Liver (tissue), 9 donors: ENCODE measurements around the gene YDJC. TPM values are rescaled to one million over a fixed set of nuclear protein-coding genes. Genes with fewer than 3 reads are reported as not detected.
"Not testable (repeated sequence)": the region's sequence is repeated elsewhere in the genome, so short reads cannot be mapped to it uniquely, and the experiment has no call there.

ENCODE experiments used
- DNase-seq: peaks from one replicate; pipeline ENCODE4 v3.0.0-alpha.2; 2017; ENCODE audit warnings: low spot score
- H3K27ac ChIP-seq, 2 donors: one replicate each; pipeline ENCODE4 v1.7.0; 2013; ENCODE audit warnings: inconsistent platforms in 2 of 2, low read length in 2 of 2, control low read depth in 1 of 2, low read depth in 1 of 2, mild to moderate bottlenecking in 1 of 2
- H3K27me3 ChIP-seq, 4 donors: one replicate each; pipeline versions ENCODE4 v1.6.1 to v1.7.0; 2013; ENCODE audit warnings: low read length in 3 of 4, inconsistent platforms in 1 of 4, mild to moderate bottlenecking in 1 of 4, moderate library complexity in 1 of 4; ENCODE audit not compliant: control insufficient read depth in 4 of 4, insufficient read depth in 4 of 4
- H3K36me3 ChIP-seq, 4 donors: one replicate each; pipeline versions ENCODE4 v1.6.1 to v1.7.0; 2013; ENCODE audit warnings: low read length in 3 of 4, mild to moderate bottlenecking in 3 of 4, low read depth in 1 of 4, moderate library complexity in 1 of 4; ENCODE audit not compliant: control insufficient read depth in 4 of 4, insufficient read depth in 3 of 4
- H3K4me1 ChIP-seq, 4 donors: one replicate each; pipeline versions ENCODE4 v1.6.1 to v1.7.0; 2013; ENCODE audit warnings: low read length in 3 of 4, mild to moderate bottlenecking in 3 of 4, moderate library complexity in 1 of 4; ENCODE audit not compliant: control insufficient read depth in 4 of 4, insufficient read depth in 4 of 4
- H3K4me3 ChIP-seq, 3 donors: one replicate each; pipeline versions ENCODE4 v1.6.1 to v1.7.0; 2013; ENCODE audit warnings: low read length in 3 of 3, control low read depth in 1 of 3, low read depth in 1 of 3, mild to moderate bottlenecking in 1 of 3
- H3K9ac ChIP-seq, 2 donors: one replicate each; pipeline ENCODE4 v1.7.0; 2013; ENCODE audit warnings: low read length in 2 of 2, mild to moderate bottlenecking in 2 of 2, moderate library complexity in 2 of 2, control low read depth in 1 of 2, low read depth in 1 of 2
- H3K9me3 ChIP-seq, 4 donors: one replicate each; pipeline versions ENCODE4 v1.6.1 to v1.7.0; 2013; ENCODE audit warnings: low read length in 3 of 4; ENCODE audit not compliant: control insufficient read depth in 4 of 4
- CTCF ChIP-seq: fragments of 150-350 bp; IDR thresholded peaks from 2 replicates; pipeline ENCODE4 v1.5.1; 2017; ENCODE audit warnings: improper control_type of control experiment, low read depth, low read length; ENCODE audit not compliant: missing input control
- JUND ChIP-seq, 2 donors: IDR thresholded peaks; 2 replicates each; pipeline ENCODE4 v1.6.1; 2016; ENCODE audit warnings: antibody characterized with exemption in 2 of 2
- RAD21 ChIP-seq, 2 donors: IDR thresholded peaks; 2 replicates each; pipeline ENCODE4 v1.6.1; 2016; ENCODE audit warnings: antibody characterized with exemption in 2 of 2, mild to moderate bottlenecking in 2 of 2
- WGBS: extraction: QIAGEN DNeasy Blood & Tissue Kit; methylation state at CpG from one replicate; pipeline ENCODE4 v1.1.7; 2013; 5-methylcytosine and 5-hydroxymethylcytosine counted together
- polyA plus RNA-seq, 2 donors: library from polyadenylated mRNA; stranded (reverse) in 1 of 2; unstranded in 1 of 2; fragments of 200-250 nt in 1 of 2; fragments of >200 nt in 1 of 2; fragmentation: Nextera tagmentation in 1 of 2; extraction: Ambion mirVana in 1 of 2; gene quantifications; one replicate each; pipeline versions ENCODE4 v1.2.1 to v1.2.3, GENCODE V29; 2013 to 2015
- total RNA-seq, 2 donors: library from RNA; depleted of rRNA; stranded (reverse); fragments of >200 nt; gene quantifications; one replicate each; pipeline ENCODE4 v1.2.3, GENCODE V29; 2014
- donor health status: healthy.
- donor health status: healthy.
- donor health status: healthy.
- donor health status: healthy.
- donor health status: healthy.

Gene YDJC
- total and polyA plus RNA-seq, 4 donors, result 8.0 to 18.7 (median 8.3) TPM

- Histone ChIP-seq H3K4me1 (peaks cover 12 to 29% (median 18%) of the 10 kb centered on the region in 4 donors), H3K4me3 (no peak overlapping the region), H3K9ac (no peak overlapping the region), H3K27me3 (no peaks in the 10 kb centered on the region), H3K36me3 (peaks cover 0 to 11% (median 5%) of the 10 kb centered on the region in 4 donors), H3K27ac (no peak overlapping the region), H3K9me3 (no peaks in the 10 kb centered on the region)
- 46% methylated on average over 14 of the region's 14 CpGs for WGBS
- peak; percentile 78 for DNase-seq
- TF ChIP-seq JUND (IDR thresholded peaks at IDR 0.05), result no peak
- peak; percentile 90 to 96 for TF ChIP-seq RAD21 (IDR thresholded peaks at IDR 0.05)
- TF ChIP-seq CTCF, result peak; percentile 76
Observed at GRCh38 chr22:21646608-21647590, 17.1 kb upstream of the YDJC start.

GRCh38 chr22:21645513-21645912 is 15.7 kb upstream of the YDJC start:
- not testable (repeated sequence) for H3K9me3 ChIP-seq, H3K9ac ChIP-seq, H3K27ac ChIP-seq, H3K27me3 ChIP-seq, DNase-seq, H3K4me3 ChIP-seq
- Histone ChIP-seq H3K36me3 (peaks cover 0 to 11% (median 5%) of the 10 kb centered on the region in 4 donors), H3K4me1 (peaks cover 8 to 22% (median 13%) of the 10 kb centered on the region in 4 donors)
- WGBS, result 93% methylated on average over 6 of the region's 6 CpGs

- peaks cover 8 to 22% (median 13%) of the 10 kb centered on the region in 4 donors for H3K4me1 ChIP-seq
- TF ChIP-seq CTCF, result no peak
- H3K27ac ChIP-seq, result no peak overlapping the region
- H3K9ac ChIP-seq, result no peak overlapping the region
- no peaks in the 10 kb centered on the region for H3K9me3 ChIP-seq
- H3K4me3 ChIP-seq, result peak overlapping the region in 2 of 3 donors; percentile 81 to 88
- peaks cover 0 to 8% (median 3%) of the 10 kb centered on the region in 4 donors for H3K36me3 ChIP-seq
- H3K27me3 ChIP-seq, result no peaks in the 10 kb centered on the region
- no peak for DNase-seq
- WGBS, result 91% methylated on average over 22 of the region's 22 CpGs
Observed at GRCh38 chr22:21643533-21644357, 13.9 kb upstream of the YDJC start.
